ENCODE results near the gene UPF1. TPM values are rescaled to one million over a fixed set of nuclear protein-coding genes. Genes with fewer than 3 reads are reported as not detected.

The UPF1 gene
- 20.3 and 33.3 TPM in 2 replicates for polyA plus RNA-seq (2012; rRNA removed)
- 15.1 and 18.6 TPM in 2 replicates for polyA plus RNA-seq (2012; cell fraction: cytosol; rRNA removed)
- polyA plus RNA-seq (2012; cell fraction: nucleus; rRNA removed), result 79.6 and 83.0 TPM in 2 replicates

DNA sequence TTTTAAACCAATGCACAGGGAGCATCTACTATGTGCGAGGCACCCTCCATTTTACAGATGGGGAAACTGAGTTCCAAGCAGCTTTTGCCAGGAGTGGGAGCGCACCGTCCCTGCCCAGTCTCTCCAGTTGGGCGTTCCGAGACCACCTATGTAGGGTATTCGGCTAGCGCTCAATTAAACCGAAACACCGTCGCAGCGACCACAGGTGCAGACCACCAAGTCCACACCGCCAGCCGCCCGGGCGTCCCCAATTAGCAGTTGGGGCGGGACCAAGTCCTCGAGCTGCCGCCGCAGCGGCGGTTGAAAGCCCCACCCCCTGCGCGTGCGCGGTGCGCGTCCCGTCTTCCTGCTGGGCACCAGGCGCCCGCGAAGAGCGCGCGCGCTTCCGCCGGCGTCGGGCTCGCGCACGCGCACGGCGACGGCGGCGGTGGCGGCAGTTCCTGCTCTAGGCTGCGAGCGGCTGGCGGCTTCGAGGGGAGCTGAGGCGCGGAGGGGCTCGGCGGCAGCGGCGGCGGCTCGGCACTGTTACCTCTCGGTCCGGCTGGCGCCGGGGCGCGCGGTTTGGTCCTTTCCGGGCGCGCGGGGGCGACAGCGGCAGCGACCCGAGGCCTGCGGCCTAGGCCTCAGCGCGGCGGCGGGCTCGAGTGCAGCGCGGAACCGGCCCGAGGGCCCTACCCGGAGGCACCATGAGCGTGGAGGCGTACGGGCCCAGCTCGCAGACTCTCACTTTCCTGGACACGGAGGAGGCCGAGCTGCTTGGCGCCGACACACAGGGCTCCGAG is at the start of gene UPF1:
Gene UPF1 (plus strand): TSS at position 436 of the 782 bp plus-strand sequence. CDS start 251 bp downstream, at position 687.
- peak within 1 kb of the TSS; percentile 100 for H3K4me2 ChIP-seq
- no peaks in the 10 kb centered on the region for H3F3A ChIP-seq (replicated peaks; ENCODE audit: insufficient read depth)
- peak within 1 kb of the TSS; percentile 83 to 89 for H3K4me3 ChIP-seq (ENCODE audit: low read depth in 2 of 2, low read length in 1 of 2)
- POLR2A ChIA-PET, result interaction anchor here (0.5 to 2.0 kb wide), 6 partner anchors 9 to 352 kb away, joined by 3 to 9 read pairs (median 4); no protein-coding TSS in a partner anchor
- H3K9me3 ChIP-seq, result peaks cover 6% of the 10 kb centered on the region; the same call in 1 of the 2 replicates
- DNase-seq, result peak; percentile 97
- H2AFZ ChIP-seq (ENCODE audit: low read depth), result peak within 1 kb of the TSS; percentile 92
- peak within 1 kb of the TSS; percentile 54 to 80; a peak in 3 of 4 replicates for H3K27ac ChIP-seq (ENCODE audit: low read depth in 2 of 2, low read length in 1 of 2)
- H3K79me2 ChIP-seq (ENCODE audit: insufficient read depth), result peaks cover 48% of the 10 kb centered on the region
- WGBS (ENCODE audit: low lambda C conversion rate), result 0% methylated on average over 37 of the region's 96 CpGs
- H3K27me3 ChIP-seq (ENCODE audit: insufficient read depth), result no peaks in the 10 kb centered on the region
- H3K4me1 ChIP-seq (ENCODE audit: control insufficient read depth in 1 of 2, insufficient read depth in 2 of 2, low read depth in 1 of 2, low read length in 1 of 2), result peaks cover 7 to 18% of the 10 kb centered on the region in 2 experiments; a peak in 3 of 4 replicates
- H3K9ac ChIP-seq, result peak within 1 kb of the TSS; percentile 93
- peaks cover 44% of the 10 kb centered on the region for H4K20me1 ChIP-seq (ENCODE audit: insufficient read depth)
- CTCF ChIA-PET, result interaction anchor here (0.7 to 8.6 kb wide), 13 partner anchors 8 to 237 kb away, joined by 3 to 124 read pairs (median 4); no protein-coding TSS in a partner anchor
- H3K9me2 ChIP-seq, result no peaks in the 10 kb centered on the region
- TF ChIP-seq JUND (IDR thresholded peaks at IDR 0.05) (no peak), SMC3 (IDR thresholded peaks at IDR 0.05; ENCODE audit: low read depth, low read length) (no peak), ELF1 (IDR thresholded peaks at IDR 0.05) (no peak; the same call in 1 of the 2 replicates), TAF1 (IDR thresholded peaks at IDR 0.05; ENCODE audit: borderline replicate concordance, low read depth, low read length) (peak; percentile 85), RAD21 (IDR thresholded peaks at IDR 0.05; ENCODE audit: low read length) (0 out of 2 replicates have a peak, but pooled peaks have one; percentile 5), POLR2AphosphoS5 (IDR thresholded peaks at IDR 0.05; ENCODE audit: low read depth, low read length) (peak; percentile 84), RFX5 (IDR thresholded peaks at IDR 0.05; ENCODE audit: low read length) (no peak), NRF1 (IDR thresholded peaks at IDR 0.05; ENCODE audit: low read depth, low read length) (peak; percentile 95), EP300 (IDR thresholded peaks at IDR 0.05; ENCODE audit: borderline replicate concordance in 1 of 2, low read depth in 1 of 2, low read length in 1 of 2) (no peak), TCF12 (IDR thresholded peaks at IDR 0.05) (no peak), NFIC (IDR thresholded peaks at IDR 0.05; ENCODE audit: borderline replicate concordance) (no peak), MAX (IDR thresholded peaks at IDR 0.05; ENCODE audit: low read depth) (no peak), GATA2 (CRISPR knock-in tag; IDR thresholded peaks at IDR 0.05) (no peak), MXI1 (IDR thresholded peaks at IDR 0.05; ENCODE audit: low read depth, low read length) (peak; percentile 72; the same call in 1 of the 2 replicates), MEF2A (IDR thresholded peaks at IDR 0.05; ENCODE audit: borderline replicate concordance, low read depth) (no peak), EZH2phosphoT487 (IDR thresholded peaks at IDR 0.05; ENCODE audit: borderline replicate concordance, low read depth) (no peak), RXRA (IDR thresholded peaks at IDR 0.05; ENCODE audit: borderline replicate concordance, low read depth) (no peak), GABPA (IDR thresholded peaks at IDR 0.05; ENCODE audit: low read depth) (peak; percentile 28; the same call in 1 of the 2 replicates), CTCF (IDR thresholded peaks at IDR 0.05) (no peak), CHD2 (IDR thresholded peaks at IDR 0.05; ENCODE audit: low read length, partially characterized antibody) (no peak), FOXJ3 (CRISPR knock-in tag; IDR thresholded peaks at IDR 0.05) (no peak), FOXM1 (IDR thresholded peaks at IDR 0.05; ENCODE audit: low read depth) (no peak), YY1 (IDR thresholded peaks at IDR 0.05; ENCODE audit: low read depth) (no peak)
- TF ChIP-seq, protein P1, sequence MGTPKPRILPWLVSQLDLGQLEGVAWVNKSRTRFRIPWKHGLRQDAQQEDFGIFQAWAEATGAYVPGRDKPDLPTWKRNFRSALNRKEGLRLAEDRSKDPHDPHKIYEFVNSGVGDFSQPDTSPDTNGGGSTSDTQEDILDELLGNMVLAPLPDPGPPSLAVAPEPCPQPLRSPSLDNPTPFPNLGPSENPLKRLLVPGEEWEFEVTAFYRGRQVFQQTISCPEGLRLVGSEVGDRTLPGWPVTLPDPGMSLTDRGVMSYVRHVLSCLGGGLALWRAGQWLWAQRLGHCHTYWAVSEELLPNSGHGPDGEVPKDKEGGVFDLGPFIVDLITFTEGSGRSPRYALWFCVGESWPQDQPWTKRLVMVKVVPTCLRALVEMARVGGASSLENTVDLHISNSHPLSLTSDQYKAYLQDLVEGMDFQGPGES (IDR thresholded peaks at IDR 0.05; ENCODE audit: low read depth, low read length), result no peak
- TF ChIP-seq, protein P2, sequence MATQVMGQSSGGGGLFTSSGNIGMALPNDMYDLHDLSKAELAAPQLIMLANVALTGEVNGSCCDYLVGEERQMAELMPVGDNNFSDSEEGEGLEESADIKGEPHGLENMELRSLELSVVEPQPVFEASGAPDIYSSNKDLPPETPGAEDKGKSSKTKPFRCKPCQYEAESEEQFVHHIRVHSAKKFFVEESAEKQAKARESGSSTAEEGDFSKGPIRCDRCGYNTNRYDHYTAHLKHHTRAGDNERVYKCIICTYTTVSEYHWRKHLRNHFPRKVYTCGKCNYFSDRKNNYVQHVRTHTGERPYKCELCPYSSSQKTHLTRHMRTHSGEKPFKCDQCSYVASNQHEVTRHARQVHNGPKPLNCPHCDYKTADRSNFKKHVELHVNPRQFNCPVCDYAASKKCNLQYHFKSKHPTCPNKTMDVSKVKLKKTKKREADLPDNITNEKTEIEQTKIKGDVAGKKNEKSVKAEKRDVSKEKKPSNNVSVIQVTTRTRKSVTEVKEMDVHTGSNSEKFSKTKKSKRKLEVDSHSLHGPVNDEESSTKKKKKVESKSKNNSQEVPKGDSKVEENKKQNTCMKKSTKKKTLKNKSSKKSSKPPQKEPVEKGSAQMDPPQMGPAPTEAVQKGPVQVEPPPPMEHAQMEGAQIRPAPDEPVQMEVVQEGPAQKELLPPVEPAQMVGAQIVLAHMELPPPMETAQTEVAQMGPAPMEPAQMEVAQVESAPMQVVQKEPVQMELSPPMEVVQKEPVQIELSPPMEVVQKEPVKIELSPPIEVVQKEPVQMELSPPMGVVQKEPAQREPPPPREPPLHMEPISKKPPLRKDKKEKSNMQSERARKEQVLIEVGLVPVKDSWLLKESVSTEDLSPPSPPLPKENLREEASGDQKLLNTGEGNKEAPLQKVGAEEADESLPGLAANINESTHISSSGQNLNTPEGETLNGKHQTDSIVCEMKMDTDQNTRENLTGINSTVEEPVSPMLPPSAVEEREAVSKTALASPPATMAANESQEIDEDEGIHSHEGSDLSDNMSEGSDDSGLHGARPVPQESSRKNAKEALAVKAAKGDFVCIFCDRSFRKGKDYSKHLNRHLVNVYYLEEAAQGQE (IDR thresholded peaks at IDR 0.05; ENCODE audit: low read depth, low read length), result peak; percentile 14; the same call in 1 of the 2 replicates
- TF ChIP-seq, protein P3, sequence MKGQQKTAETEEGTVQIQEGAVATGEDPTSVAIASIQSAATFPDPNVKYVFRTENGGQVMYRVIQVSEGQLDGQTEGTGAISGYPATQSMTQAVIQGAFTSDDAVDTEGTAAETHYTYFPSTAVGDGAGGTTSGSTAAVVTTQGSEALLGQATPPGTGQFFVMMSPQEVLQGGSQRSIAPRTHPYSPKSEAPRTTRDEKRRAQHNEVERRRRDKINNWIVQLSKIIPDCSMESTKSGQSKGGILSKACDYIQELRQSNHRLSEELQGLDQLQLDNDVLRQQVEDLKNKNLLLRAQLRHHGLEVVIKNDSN (IDR thresholded peaks at IDR 0.05; ENCODE audit: borderline replicate concordance, low read depth), result no peak
- H3K36me3 ChIP-seq (replicated peaks in 1 of 2; ENCODE audit: control insufficient read depth in 1 of 2, insufficient read depth in 2 of 2, low read length in 1 of 2), result peaks cover 5 to 9% of the 10 kb centered on the region in 2 experiments

All from SK-N-SH (cell line).